HepG2 (cell line): ENCODE measurements around the gene SUSD6. TPM values are rescaled to one million over a fixed set of nuclear protein-coding genes. Genes with fewer than 3 reads are reported as not detected.

ENCODE experiments used
- ATAC-seq: fragments of 200-7000 bp; cut with Tn5 transposase; 3 replicates; pipeline ENCODE4 v1.9.1; 2020; ENCODE audit warnings: mild to moderate bottlenecking, moderate library complexity
- BruUV-seq: library from RNA; stranded (reverse); fragments of 400-500 nt; replicated peaks from 2 replicates; lab custom pipeline; 2021; lab: Mats Ljungman, UMichigan
- CTCF ChIA-PET: fragments of 300-600 bp; formaldehyde crosslinking; extraction: SDS; loops from one replicate; lab custom pipeline; 2021; ENCODE audit warnings: low total read pairs, inconsistent platforms, low intra/inter-chr PET ratio; lab: Yijun Ruan, JAX
- POLR2A ChIA-PET: fragments of 350-600 bp; sonication (Branson Sonifier 250); formaldehyde crosslinking; loops from one replicate; lab custom pipeline; 2020; ENCODE audit warnings: antibody characterized with exemption, inconsistent platforms; lab: Yijun Ruan, JAX
- DNase-seq: peaks from one replicate; pipeline ENCODE4 v3.0.0-alpha.2; 2015; ENCODE audit warnings: low spot score
- FAIRE-seq: peaks from 3 replicates; lab custom pipeline; 2011; peaks lifted over from hg19 to GRCh38; lab: Jason Lieb, UNC
- H2AFZ ChIP-seq: one replicate; pipeline ENCODE4 v1.6.1; 2011; ENCODE audit warnings: low read length, inconsistent platforms
- H3K27ac ChIP-seq: fragments of 300-600 bp; 3 replicates; pipeline ENCODE4 v1.8.0; 2011; ENCODE audit warnings: mixed run types, mild to moderate bottlenecking, mixed read lengths, low read length, inconsistent platforms; ENCODE audit not compliant: insufficient read depth; ENCODE audit errors: extremely low read length
- H3K27me3 ChIP-seq, 2 experiments: fragments of 200-600 bp in 1 of 2; 2 replicates in 1 of 2; 3 replicates in 1 of 2; pipeline versions ENCODE4 v1.6.0 to v1.8.0; 2011; ENCODE audit warnings: low read length in 2 of 2, mild to moderate bottlenecking in 2 of 2, moderate library complexity in 2 of 2, inconsistent platforms in 1 of 2; ENCODE audit not compliant: insufficient read depth in 2 of 2, control insufficient read depth in 1 of 2
- H3K36me3 ChIP-seq, 2 experiments: fragments of 200-600 bp in 1 of 2; replicated peaks in 1 of 2; 2 replicates in 1 of 2; 3 replicates in 1 of 2; pipeline versions ENCODE4 v1.5.1 to v1.8.0; 2011; ENCODE audit warnings: low read length in 2 of 2, inconsistent platforms in 1 of 2; ENCODE audit not compliant: insufficient read depth in 2 of 2, control insufficient read depth in 1 of 2
- H3K4me1 ChIP-seq: 2 replicates; pipeline ENCODE4 v1.5.1; 2012; ENCODE audit warnings: low read length, inconsistent platforms; ENCODE audit not compliant: insufficient read depth
- H3K4me2 ChIP-seq: 2 replicates; pipeline ENCODE4 v1.6.0; 2011; ENCODE audit warnings: low read depth, low read length, inconsistent platforms
- H3K4me3 ChIP-seq, 3 experiments: fragments of 200-600 bp in 1 of 3; sonication (generic), shearing (Covaris generic) in 1 of 3; replicated peaks in 1 of 3; 2 replicates each; pipeline ENCODE4 v1.5.1; 2011 to 2016; ENCODE audit warnings: low read length in 3 of 3, inconsistent platforms in 2 of 3, low read depth in 2 of 3, mild to moderate bottlenecking in 2 of 3, control low read depth in 1 of 3, mixed read lengths in 1 of 3; ENCODE audit not compliant: insufficient read depth in 1 of 3
- H3K79me2 ChIP-seq: one replicate; pipeline ENCODE4 v1.6.1; 2011; ENCODE audit warnings: low read length, inconsistent platforms; ENCODE audit not compliant: insufficient read depth
- H3K9ac ChIP-seq: 2 replicates; pipeline ENCODE4 v1.6.0; 2011; ENCODE audit warnings: mild to moderate bottlenecking, low read depth, low read length, inconsistent platforms; ENCODE audit not compliant: insufficient read depth
- H3K9me3 ChIP-seq: 2 replicates; pipeline ENCODE4 v1.5.1; 2012; ENCODE audit warnings: mild to moderate bottlenecking, low read length
- H4K20me1 ChIP-seq: 2 replicates; pipeline ENCODE4 v1.6.0; 2011; ENCODE audit warnings: inconsistent platforms, mild to moderate bottlenecking, low read length, moderate library complexity; ENCODE audit not compliant: insufficient read depth
- CBFB ChIP-seq: sonication (generic); formaldehyde crosslinking; IDR thresholded peaks from 2 replicates; pipeline ENCODE4 v1.4.0; 2020; ENCODE audit warnings: missing genetic modification reagents
- ELF1 ChIP-seq: sonication (generic); formaldehyde crosslinking; IDR thresholded peaks from 2 replicates; pipeline ENCODE4 v1.4.0; 2020; ENCODE audit warnings: missing genetic modification reagents
- HNF1A ChIP-seq, 2 experiments: sonication (generic) in 1 of 2; formaldehyde crosslinking in 1 of 2; IDR thresholded peaks; 2 replicates each; pipeline versions ENCODE4 v1.4.0 to v1.6.1; 2016 to 2020; ENCODE audit warnings: borderline replicate concordance in 1 of 2, low read depth in 1 of 2, mild to moderate bottlenecking in 1 of 2, missing genetic modification reagents in 1 of 2
- HNRNPH1 ChIP-seq: fragments of 200-400 bp; formaldehyde crosslinking; optimal IDR thresholded peaks from 2 replicates; pipeline ENCODE3; 2017; ENCODE audit warnings: mild to moderate bottlenecking, low read depth, low read length
- HNRNPUL1 ChIP-seq: fragments of 200-400 bp; formaldehyde crosslinking; IDR thresholded peaks from 2 replicates; pipeline ENCODE4 v1.6.1; 2017; ENCODE audit warnings: low read depth, mild to moderate bottlenecking, low read length, moderate library complexity
- IRF9 ChIP-seq: sonication (generic); formaldehyde crosslinking; IDR thresholded peaks from 2 replicates; pipeline ENCODE4 v1.8.0; 2022; ENCODE audit warnings: missing genetic modification reagents, mild to moderate bottlenecking, borderline replicate concordance
- IRX3 ChIP-seq: sonication (generic); formaldehyde crosslinking; IDR thresholded peaks from 2 replicates; pipeline ENCODE4 v1.8.1; 2023; ENCODE audit warnings: mild to moderate bottlenecking, low read depth, missing genetic modification reagents, borderline replicate concordance
- KAT7 ChIP-seq: IDR thresholded peaks from 2 replicates; pipeline ENCODE4 v1.6.1; 2018; ENCODE audit warnings: borderline replicate concordance, missing compliant biosample characterization
- MIER2 ChIP-seq: IDR thresholded peaks from 2 replicates; pipeline ENCODE4 v1.6.1; 2016; ENCODE audit warnings: missing biosample characterization, missing genetic modification reagents
- TMF1 ChIP-seq: sonication (generic); formaldehyde crosslinking; IDR thresholded peaks from 2 replicates; pipeline ENCODE4 v1.8.1; 2022; ENCODE audit warnings: low read depth, missing genetic modification reagents
- ZHX1 ChIP-seq: sonication (generic); formaldehyde crosslinking; IDR thresholded peaks from 2 replicates; pipeline ENCODE4 v1.8.1; 2022; ENCODE audit warnings: low read depth, mild to moderate bottlenecking, missing genetic modification reagents
- ZKSCAN5 ChIP-seq: sonication (generic); formaldehyde crosslinking; IDR thresholded peaks from 2 replicates; pipeline ENCODE4 v1.5.1; 2020; ENCODE audit warnings: mild to moderate bottlenecking, missing genetic modification reagents
- ZNF138 ChIP-seq: sonication (generic); formaldehyde crosslinking; IDR thresholded peaks from 2 replicates; pipeline ENCODE4 v1.5.0; 2020; ENCODE audit warnings: mild to moderate bottlenecking, low read depth, missing genetic modification reagents
- ZNF205 ChIP-seq: IDR thresholded peaks from 2 replicates; pipeline ENCODE4 v1.6.1; 2018; ENCODE audit warnings: missing biosample characterization, missing genetic modification reagents
- ZNF329 ChIP-seq: sonication (generic); formaldehyde crosslinking; IDR thresholded peaks from 2 replicates; pipeline ENCODE4 v1.9.0; 2021; ENCODE audit warnings: low read depth, mild to moderate bottlenecking, missing genetic modification reagents
- ZNF350 ChIP-seq: sonication (generic); formaldehyde crosslinking; IDR thresholded peaks from 2 replicates; pipeline ENCODE4 v1.4.0; 2020; ENCODE audit warnings: mild to moderate bottlenecking, low read depth, missing genetic modification reagents, borderline replicate concordance
- ZNF616 ChIP-seq: sonication (generic); formaldehyde crosslinking; IDR thresholded peaks from 2 replicates; pipeline ENCODE4 v1.5.0; 2020; ENCODE audit warnings: low read depth, mild to moderate bottlenecking, missing genetic modification reagents
- WGBS: methylation state at CpG from one replicate; pipeline ENCODE4 v1.1.6; 2017; ENCODE audit warnings: low lambda C conversion rate; 5-methylcytosine and 5-hydroxymethylcytosine counted together
- in situ Hi-C: cut with HindIII; loops from 2 replicates; pipeline ENCODE4 v1.10.0; 2017; ENCODE audit warnings: low pct_unique_long_range_greater_than_20kb; ENCODE audit not compliant: extremely low pct_ligation_motif_present
- intact Hi-C: fragments of 100-400 bp; cut with micrococcal nuclease; formaldehyde crosslinking; loops from one replicate; pipeline ENCODE4 v1.10.0; 2022; ENCODE audit not compliant: unreplicated experiment
- polyA plus RNA-seq, 8 experiments: library from polyadenylated mRNA; depleted of rRNA in 3 of 8; stranded (reverse) in 7 of 8; unstranded in 1 of 8; fragments of >200 nt; fragmentation: Illumina TruSeq in 4 of 8; extraction: Trizol in 4 of 8; gene quantifications; 2 replicates each; pipeline versions ENCODE4 v1.2.1 to v1.2.3, GENCODE V29; 2011 to 2016; ENCODE audit warnings: low read depth in 4 of 8, missing spikeins in 1 of 8, mixed read lengths in 1 of 8; ENCODE audit not compliant: insufficient read depth in 1 of 8
- total RNA-seq, 5 experiments: library from RNA; depleted of rRNA; stranded (reverse); fragments of >200 nt; fragmentation: Illumina TruSeq; extraction: Trizol; gene quantifications; 2 replicates each; pipeline ENCODE4 v1.2.3, GENCODE V29; 2016; ENCODE audit warnings: low read depth in 1 of 5

The SUSD6 gene
- total and polyA plus RNA-seq, 2 of the 13 experiments (the other 11 are each of a cell fraction or from before 2014, with no cell fraction given) = 7.2 to 7.4 TPM

GRCh38 chr14:69749956-69750355 lies 138.6 kb downstream of the SUSD6 start:
- in situ Hi-C loops (no loop called here), intact Hi-C loops (no loop called here)
- Histone ChIP-seq H3K4me1 (peaks cover 82% of the 10 kb centered on the region), H3K36me3 (no peaks in the 10 kb centered on the region), H2AFZ (peak overlapping the region; percentile 85), H3K27ac (peak overlapping the region; percentile 22), H3K27me3 (no peaks in the 10 kb centered on the region), H3K4me2 (peak overlapping the region; percentile 55), H3K9ac (no peak overlapping the region), H3K4me3 (peak overlapping the region in 1 of 3 experiments; percentile 44; a peak in 2 of 6 replicates), H3K9me3 (no peaks in the 10 kb centered on the region), H3K79me2 (no peaks in the 10 kb centered on the region), H4K20me1 (no peaks in the 10 kb centered on the region)
- peak; percentile 76 for DNase-seq
- BruUV-seq = no TSS peak
- ChIA-PET CTCF (no interaction called here), POLR2A (interaction anchor here (1.0 to 2.6 kb wide), 3 partner anchors 10 to 59 kb away, joined by 6 to 26 read pairs (median 11); partner anchors contain the start of gene SRSF5)
- ATAC-seq = peak; percentile 94
- 0% methylated on average over 1 of the region's 1 CpG for WGBS
- no peak for FAIRE-seq
- TF ChIP-seq ZNF138 (CRISPR knock-in tag) = no peak
- TF ChIP-seq ZHX1 (CRISPR knock-in tag) = no peak
- no peak for TF ChIP-seq ZNF350 (CRISPR knock-in tag)
- TF ChIP-seq ZKSCAN5 (CRISPR knock-in tag) = no peak
- TF ChIP-seq HNF1A (IDR thresholded peaks at IDR 0.05; ENCODE audit: low read depth) = peak; percentile 88
- TF ChIP-seq HNF1A (CRISPR knock-in tag; IDR thresholded peaks at IDR 0.05; ENCODE audit: borderline replicate concordance) = peak; percentile 70; the same call in 1 of the 2 replicates
- 0 out of 2 replicates have a peak, but pooled peaks have one; percentile 22 for TF ChIP-seq KAT7 (CRISPR knock-in tag)
- TF ChIP-seq HNRNPUL1 = 0 out of 2 replicates have a peak, but pooled peaks have one; percentile 39
- no peak for TF ChIP-seq TMF1 (CRISPR knock-in tag)
- no peak for TF ChIP-seq IRX3
- no peak for TF ChIP-seq ZNF329 (CRISPR knock-in tag)
- TF ChIP-seq MIER2 (CRISPR knock-in tag) = no peak
- TF ChIP-seq ZNF205 (CRISPR knock-in tag) = no peak
- 0 out of 2 replicates have a peak, but pooled peaks have one; percentile 5 for TF ChIP-seq ELF1 (CRISPR knock-in tag)
- TF ChIP-seq CBFB (CRISPR knock-in tag) = no peak
- TF ChIP-seq HNRNPH1 = no peak
- no peak for TF ChIP-seq IRF9 (CRISPR knock-in tag)
- no peak for TF ChIP-seq ZNF616 (CRISPR knock-in tag)
